Spleen (tissue), 11 donors: ENCODE measurements around the gene PTTG1. TPM values are rescaled to one million over a fixed set of nuclear protein-coding genes. Genes with fewer than 3 reads are reported as not detected.

ENCODE experiments used
- DNase-seq: peaks from one replicate; pipeline ENCODE4 v3.0.0-alpha.2; 2020
- H3K27ac ChIP-seq, 8 donors: fragments of 200-600 bp; sonication (generic) in 7 of 8; 1 replicate in 4 of 8; 2 replicates in 4 of 8; pipeline versions ENCODE4 v1.5.0 to v1.8.0; 2016 to 2021; ENCODE audit warnings: inconsistent platforms in 4 of 8, mild to moderate bottlenecking in 4 of 8, moderate library complexity in 1 of 8
- H3K27me3 ChIP-seq, 7 donors: fragments of 200-600 bp; sonication (generic) in 6 of 7; replicated peaks in 1 of 7; 1 replicate in 4 of 7; 2 replicates in 3 of 7; pipeline versions ENCODE4 v1.5.0 to v1.8.0; 2016 to 2021; ENCODE audit warnings: inconsistent platforms in 3 of 7, mild to moderate bottlenecking in 1 of 7
- H3K36me3 ChIP-seq, 6 donors: fragments of 200-600 bp; sonication (generic) in 5 of 6; 1 replicate in 4 of 6; 2 replicates in 2 of 6; pipeline versions ENCODE4 v1.5.0 to v1.8.0; 2016 to 2021; ENCODE audit warnings: inconsistent platforms in 2 of 6
- H3K4me1 ChIP-seq, 6 donors: fragments of 200-600 bp; sonication (generic) in 5 of 6; 1 replicate in 3 of 6; 2 replicates in 3 of 6; pipeline versions ENCODE4 v1.5.0 to v1.8.0; 2016 to 2021; ENCODE audit warnings: inconsistent platforms in 3 of 6
- H3K4me3 ChIP-seq, 8 donors: fragments of 200-600 bp; sonication (generic) in 7 of 8; 1 replicate in 4 of 8; 2 replicates in 4 of 8; pipeline versions ENCODE4 v1.5.0 to v1.8.0; 2016 to 2021; ENCODE audit warnings: inconsistent platforms in 4 of 8, mild to moderate bottlenecking in 4 of 8, moderate library complexity in 2 of 8
- H3K9me3 ChIP-seq, 8 donors: fragments of 200-600 bp; sonication (generic) in 7 of 8; 1 replicate in 4 of 8; 2 replicates in 4 of 8; pipeline versions ENCODE4 v1.5.0 to v1.8.0; 2016 to 2021; ENCODE audit warnings: inconsistent platforms in 4 of 8
- CTCF ChIP-seq, 11 experiments: fragments of 200-600 bp in 7 of 11; fragments of 450-650 bp in 4 of 11; sonication (generic) in 4 of 11; IDR thresholded peaks in 8 of 11; conservative IDR thresholded peaks in 3 of 11; 1 replicate in 7 of 11; 2 replicates in 4 of 11; pipeline versions ENCODE4 v1.4.0 to v1.8.0; 2016 to 2021; ENCODE audit warnings: antibody characterized with exemption in 11 of 11, inconsistent platforms in 4 of 11, mild to moderate bottlenecking in 1 of 11
- POLR2A ChIP-seq, 3 donors: fragments of 450-650 bp; IDR thresholded peaks; one replicate each; pipeline ENCODE4 v1.5.1; 2017; ENCODE audit warnings: antibody characterized with exemption in 3 of 3, mild to moderate bottlenecking in 1 of 3
- POLR2AphosphoS5 ChIP-seq, 3 donors: sonication (generic); formaldehyde crosslinking; IDR thresholded peaks; one replicate each; pipeline ENCODE4 v1.5.1; 2017; ENCODE audit warnings: antibody characterized with exemption in 3 of 3
- WGBS, 5 donors: extraction: QIAGEN DNeasy Blood & Tissue Kit in 3 of 5; methylation state at CpG; one replicate each; pipeline versions ENCODE4 v1.1.5 to v1.1.7; 2013 to 2018; 5-methylcytosine and 5-hydroxymethylcytosine counted together
- intact Hi-C: fragments of 100-400 bp; cut with DNase I; formaldehyde crosslinking; loops from one replicate; pipeline ENCODE4 v1.15.0; 2023; ENCODE audit warnings: low total_unique reads
- polyA plus RNA-seq, 3 donors: library from polyadenylated mRNA; stranded (reverse); fragments of 200-250 nt; gene quantifications; one replicate each; pipeline ENCODE4 v1.2.1, GENCODE V29; 2013
- total RNA-seq, 7 donors: library from RNA; depleted of rRNA in 3 of 7; stranded (reverse); fragments of >200 nt in 3 of 7; fragmentation: NEBNext Ultra II Directional in 4 of 7; extraction: Animal tissue kit (Norgen Biotek cat#: 25700) in 4 of 7; gene quantifications; one replicate each; pipeline versions ENCODE4 v1.1.0 to v1.2.1, GENCODE V29; 2016 to 2021
- donor health status: healthy with polysubstance abuse.
- donor health status: DM: no; HTN: no; CAD: no; lungs with moderate emphysema.
- donor health status: DM: no; HTN: no; CAD: no.
- donor health status: Bipolar disorder and iron deficiency.
- donor health status: healthy.
- donor health status: DM: no; HTN: no; CAD: no.
- donor health status: DM: yes; HTN: yes; CAD: no.

The PTTG1 gene
- total and polyA plus RNA-seq, 10 donors: 7.9 to 74.2 (median 19.6) TPM

DNA sequence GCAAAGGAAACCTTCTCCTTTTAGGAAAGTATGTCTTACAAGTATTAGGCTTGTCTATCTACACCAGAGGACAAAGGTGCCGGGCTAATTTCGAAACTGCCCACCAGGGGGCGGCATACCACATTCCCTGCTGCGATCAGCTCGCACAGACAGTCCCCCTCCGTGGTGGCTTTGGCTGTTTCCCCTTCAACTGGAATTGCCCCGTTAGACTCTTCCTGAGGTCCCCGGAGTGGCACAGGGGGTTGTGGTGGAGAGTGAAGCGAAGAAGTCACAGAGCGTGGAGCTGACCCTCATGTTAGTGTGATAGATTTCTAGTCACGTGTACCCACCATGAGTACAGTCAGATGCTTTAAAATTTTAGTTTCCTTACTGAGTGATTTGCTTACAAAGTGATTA lies 17.5 kb downstream of the PTTG1 start:
- no peaks in the 10 kb centered on the region for H3K9me3 ChIP-seq
- H3K27me3 ChIP-seq: no peaks in the 10 kb centered on the region
- peak; percentile 95 for DNase-seq
- peak in 1 of 3 donors; percentile 17 for TF ChIP-seq POLR2A (IDR thresholded peaks at IDR 0.05)
- peak; percentile 73 to 94 (median 90) for TF ChIP-seq CTCF (IDR thresholded peaks at IDR 0.05 in 8 of 11, conservative IDR thresholded peaks at IDR 0.05 in 3 of 11)
- TF ChIP-seq POLR2AphosphoS5 (IDR thresholded peaks at IDR 0.05): peak in 1 of 3 donors; percentile 42
- intact Hi-C loops: no loop called here
- peak overlapping the region; percentile 8 to 65 (median 38) for H3K4me3 ChIP-seq
- no peaks in the 10 kb centered on the region for H3K36me3 ChIP-seq
- H3K4me1 ChIP-seq: peaks cover 4 to 43% (median 10%) of the 10 kb centered on the region in 6 donors
- peak overlapping the region in 7 of 8 donors; percentile 2 to 65 (median 44) for H3K27ac ChIP-seq
- 0 to 2% (median 1%) methylated on average over 11 of the region's 11 CpGs for WGBS, 5 donors

DNA sequence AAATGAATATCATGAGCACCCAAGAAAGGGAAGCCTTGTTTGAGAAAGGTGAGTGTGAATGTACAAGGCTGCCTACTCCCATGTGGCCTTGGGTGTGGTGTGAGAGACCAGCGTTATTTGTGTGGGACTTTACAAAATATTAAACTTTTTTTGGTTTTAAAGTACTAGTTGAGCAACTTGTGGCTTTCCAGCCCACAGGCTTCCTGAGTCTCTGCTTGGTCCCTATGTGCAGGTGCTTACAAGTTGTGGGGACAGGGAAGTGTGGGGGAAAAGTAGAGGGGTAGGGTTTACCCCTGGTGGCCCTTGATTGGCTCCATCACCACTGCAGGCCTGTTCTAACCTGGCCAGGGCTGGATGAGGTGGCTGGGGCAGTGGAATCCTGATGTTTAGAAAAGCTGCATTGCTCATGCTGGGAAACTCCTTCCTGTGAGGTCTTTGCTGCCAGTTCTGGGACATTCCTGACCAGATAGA lies 19.7 kb downstream of the PTTG1 start:
- TF ChIP-seq POLR2A (IDR thresholded peaks at IDR 0.05) (no peak), CTCF (IDR thresholded peaks at IDR 0.05 in 8 of 11, conservative IDR thresholded peaks at IDR 0.05 in 3 of 11) (no peak), POLR2AphosphoS5 (IDR thresholded peaks at IDR 0.05) (no peak)
- intact Hi-C loops: no loop called here
- no peaks in the 10 kb centered on the region for H3K9me3 ChIP-seq
- H3K4me1 ChIP-seq: peaks cover 4 to 35% (median 8%) of the 10 kb centered on the region in 6 donors
- DNase-seq: no peak
- no peak overlapping the region for H3K27ac ChIP-seq
- WGBS, 5 donors: 8 to 29% (median 17%) methylated on average over 1 of the region's 1 CpG
- no peaks in the 10 kb centered on the region for H3K36me3 ChIP-seq
- H3K4me3 ChIP-seq: no peak overlapping the region
- no peaks in the 10 kb centered on the region for H3K27me3 ChIP-seq

DNA sequence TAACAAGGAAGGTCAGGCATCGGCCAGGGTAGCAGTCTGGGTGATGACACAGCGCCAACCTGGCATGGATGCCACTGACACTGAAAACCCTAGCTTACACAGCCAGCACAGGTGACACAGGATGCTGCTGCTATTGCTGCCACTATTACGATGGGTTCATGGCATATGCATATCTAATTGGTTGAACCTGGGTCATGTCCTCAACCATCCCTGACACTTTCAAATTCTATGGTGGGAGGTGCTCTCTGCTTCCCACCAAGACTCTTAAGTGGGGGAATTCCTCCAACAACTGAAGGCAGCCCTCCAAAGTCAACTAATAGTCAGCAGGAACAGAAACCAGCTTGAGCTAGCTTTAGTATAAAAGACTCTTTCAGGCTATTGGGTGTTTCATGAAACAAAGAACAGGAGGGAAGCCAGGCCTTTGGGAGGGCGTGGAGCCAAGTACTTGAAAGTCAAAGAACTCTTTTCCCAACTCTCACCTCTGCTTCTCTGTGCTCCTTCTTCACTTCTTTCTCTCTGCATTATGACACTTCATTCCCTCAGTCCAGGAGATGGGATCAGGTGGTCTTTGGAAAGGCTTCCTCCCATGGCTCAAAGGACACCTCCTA lies 21.3 kb downstream of the PTTG1 start:
- TF ChIP-seq POLR2AphosphoS5 (IDR thresholded peaks at IDR 0.05): no peak
- TF ChIP-seq CTCF (IDR thresholded peaks at IDR 0.05 in 8 of 11, conservative IDR thresholded peaks at IDR 0.05 in 3 of 11): no peak
- H3K27me3 ChIP-seq: no peaks in the 10 kb centered on the region
- H3K4me1 ChIP-seq: peaks cover 4 to 27% (median 8%) of the 10 kb centered on the region in 6 donors
- 45 to 78% (median 72%) methylated on average over 4 of the region's 4 CpGs for WGBS, 5 donors
- intact Hi-C loops: no loop called here
- no peak for DNase-seq
- H3K27ac ChIP-seq: no peak overlapping the region
- H3K4me3 ChIP-seq: no peak overlapping the region
- H3K36me3 ChIP-seq: no peaks in the 10 kb centered on the region
- no peaks in the 10 kb centered on the region for H3K9me3 ChIP-seq

DNA sequence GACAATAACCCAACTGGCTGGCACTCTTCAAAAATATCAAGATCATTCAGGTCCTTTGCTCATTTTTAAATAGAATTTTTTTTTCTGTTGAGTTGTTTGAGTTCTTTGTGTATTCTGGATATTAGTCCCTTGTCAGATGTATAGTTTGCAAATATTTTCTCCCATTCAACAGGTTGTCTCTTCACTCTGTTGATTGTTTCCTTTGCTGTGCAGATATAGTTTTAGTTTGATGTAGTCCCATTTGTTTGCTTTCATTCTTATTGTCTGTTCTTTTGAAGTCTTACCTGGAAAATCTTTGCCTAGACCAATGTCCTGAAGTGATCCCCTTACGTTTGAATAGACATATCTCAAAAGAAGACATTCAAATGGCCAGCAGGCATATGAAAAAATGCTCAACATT lies 22.8 kb downstream of the PTTG1 start:
- 66 to 89% (median 83%) methylated on average over 1 of the region's 1 CpG for WGBS, 5 donors
- no peak for DNase-seq
- H3K9me3 ChIP-seq: no peaks in the 10 kb centered on the region
- H3K27ac ChIP-seq: no peak overlapping the region
- H3K36me3 ChIP-seq: no peaks in the 10 kb centered on the region
- H3K27me3 ChIP-seq: no peaks in the 10 kb centered on the region
- intact Hi-C loops: no loop called here
- no peak for TF ChIP-seq POLR2A (IDR thresholded peaks at IDR 0.05)
- no peak for TF ChIP-seq CTCF (IDR thresholded peaks at IDR 0.05 in 8 of 11, conservative IDR thresholded peaks at IDR 0.05 in 3 of 11)
- no peak for TF ChIP-seq POLR2AphosphoS5 (IDR thresholded peaks at IDR 0.05)
- peaks cover 0 to 13% (median 2%) of the 10 kb centered on the region in 6 donors for H3K4me1 ChIP-seq
- no peak overlapping the region for H3K4me3 ChIP-seq
